Activated CD4-positive, alpha-beta T cell treated with anti-CD3 and anti-CD28 coated beads for 36 hours (primary cell): ENCODE results near the gene NTM. TPM values are rescaled to one million over a fixed set of nuclear protein-coding genes. Genes with fewer than 3 reads are reported as not detected.

ENCODE experiments used
- ATAC-seq: fragments of 200-7000 bp; cut with Tn5 transposase; one replicate; pipeline ENCODE4 v1.10.0; 2021; ENCODE audit warnings: mild to moderate bottlenecking, moderate library complexity
- CTCF ChIA-PET: fragments of 350-600 bp; sonication (Branson Sonifier 250); formaldehyde crosslinking; loops from one replicate; lab custom pipeline; 2021; ENCODE audit warnings: antibody characterized with exemption; lab: Charles Lee
- POLR2A ChIA-PET: fragments of 350-600 bp; sonication (Branson Sonifier 250); formaldehyde crosslinking; loops from one replicate; lab custom pipeline; 2021; ENCODE audit warnings: antibody characterized with exemption, inconsistent platforms; lab: Charles Lee
- DNase-seq: peaks from one replicate; pipeline ENCODE4 v3.0.0-alpha.2; 2020
- H3K27ac Mint-ChIP-seq: one replicate; pipeline ENCODE4 v1.8.0; 2021; ENCODE audit warnings: mixed read lengths
- H3K27me3 Mint-ChIP-seq: one replicate; pipeline ENCODE4 v1.8.0; 2021; ENCODE audit warnings: mixed read lengths
- H3K36me3 Mint-ChIP-seq: one replicate; pipeline ENCODE4 v1.8.0; 2021; ENCODE audit warnings: low read depth, mixed read lengths
- H3K4me1 Mint-ChIP-seq: one replicate; pipeline ENCODE4 v1.8.0; 2021; ENCODE audit warnings: mixed read lengths
- H3K4me3 Mint-ChIP-seq: one replicate; pipeline ENCODE4 v1.8.0; 2021; ENCODE audit warnings: mild to moderate bottlenecking, moderate library complexity, mixed read lengths
- H3K9me3 Mint-ChIP-seq: one replicate; pipeline ENCODE4 v1.8.0; 2021; ENCODE audit warnings: low read depth, mixed read lengths
- intact Hi-C, 2 experiments: fragments of 100-400 bp; cut with DNase I in 1 of 2; cut with micrococcal nuclease in 1 of 2; formaldehyde crosslinking; loops; one replicate each; pipeline versions ENCODE4 v1.14.2 to v1.15.1; 2022 to 2024; cut with DNase I, micrococcal nuclease
- total RNA-seq, 2 experiments: library from RNA; stranded (reverse); gene quantifications; one replicate each; pipeline ENCODE4 v1.2.3, GENCODE V29; 2021

Gene NTM
- total RNA-seq, 2 experiments from 2014 or later = not detected

GRCh38 chr11:131824771-131825170 is 454.4 kb downstream of the NTM start:
- no peak overlapping the region for H3K27ac Mint-ChIP-seq
- CTCF ChIA-PET = no interaction called here

GRCh38 chr11:131827430-131827829 is 457.0 kb downstream of the NTM start:
- no peaks in the 10 kb centered on the region for H3K4me1 Mint-ChIP-seq

More at GRCh38 chr11:131824771-131825170, 454.4 kb downstream of the NTM start:
- H3K4me3 Mint-ChIP-seq = no peak overlapping the region
- POLR2A ChIA-PET = no interaction called here
- no peaks in the 10 kb centered on the region for H3K4me1 Mint-ChIP-seq
- intact Hi-C loops = no loop called here
- DNase-seq (no peak), ATAC-seq (no peak)
- H3K9me3 Mint-ChIP-seq = no peaks in the 10 kb centered on the region
- peaks cover 4% of the 10 kb centered on the region for H3K27me3 Mint-ChIP-seq
- no peaks in the 10 kb centered on the region for H3K36me3 Mint-ChIP-seq

GRCh38 chr11:131829725-131830124 is 459.3 kb downstream of the NTM start:
- H3K27ac Mint-ChIP-seq = no peak overlapping the region
- H3K27me3 Mint-ChIP-seq = no peaks in the 10 kb centered on the region
- H3K4me1 Mint-ChIP-seq = no peaks in the 10 kb centered on the region
- CTCF ChIA-PET = no interaction called here
- no peaks in the 10 kb centered on the region for H3K36me3 Mint-ChIP-seq
- H3K9me3 Mint-ChIP-seq = no peaks in the 10 kb centered on the region
- H3K4me3 Mint-ChIP-seq = no peak overlapping the region
- DNase-seq (no peak), ATAC-seq (no peak)
- POLR2A ChIA-PET = no interaction called here
- intact Hi-C loops = no loop called here

More at GRCh38 chr11:131827430-131827829, 457.0 kb downstream of the NTM start:
- CTCF ChIA-PET = no interaction called here
- no peaks in the 10 kb centered on the region for H3K9me3 Mint-ChIP-seq
- POLR2A ChIA-PET = no interaction called here
- DNase-seq = no peak
- no peaks in the 10 kb centered on the region for H3K36me3 Mint-ChIP-seq
- intact Hi-C loops = no loop called here
- no peak overlapping the region for H3K4me3 Mint-ChIP-seq
- no peak for ATAC-seq
- H3K27me3 Mint-ChIP-seq = peaks cover 2% of the 10 kb centered on the region
- H3K27ac Mint-ChIP-seq = no peak overlapping the region

GRCh38 chr11:131832079-131832478 is 461.7 kb downstream of the NTM start:
- H3K9me3 Mint-ChIP-seq = no peaks in the 10 kb centered on the region
- H3K4me3 Mint-ChIP-seq = no peak overlapping the region
- ATAC-seq (no peak), DNase-seq (no peak)
- H3K4me1 Mint-ChIP-seq = no peaks in the 10 kb centered on the region
- no peaks in the 10 kb centered on the region for H3K27me3 Mint-ChIP-seq
- intact Hi-C loops = no loop called here
- POLR2A ChIA-PET = no interaction called here
- H3K27ac Mint-ChIP-seq = no peak overlapping the region
- H3K36me3 Mint-ChIP-seq = no peaks in the 10 kb centered on the region
- CTCF ChIA-PET = interaction anchor here (0.7 kb wide), 1 partner anchor 123 kb away, joined by 4 read pairs; no protein-coding TSS in a partner anchor

- Mint-ChIP-seq H3K9me3 (no peaks in the 10 kb centered on the region), H3K4me1 (no peaks in the 10 kb centered on the region), H3K27me3 (no peaks in the 10 kb centered on the region), H3K27ac (no peak overlapping the region), H3K4me3 (no peak overlapping the region), H3K36me3 (no peaks in the 10 kb centered on the region)
- intact Hi-C loops = no loop called here
- ATAC-seq (no peak), DNase-seq (no peak)
- ChIA-PET POLR2A (no interaction called here), CTCF (interaction anchor here (1.3 kb wide), 1 partner anchor 27 kb away, joined by 3 read pairs; no protein-coding TSS in a partner anchor)
Observed at GRCh38 chr11:131833366-131833765, 463.0 kb downstream of the NTM start.

- ATAC-seq = no peak
- ChIA-PET CTCF (no interaction called here), POLR2A (no interaction called here)
- H3K27ac Mint-ChIP-seq = no peak overlapping the region
- no peaks in the 10 kb centered on the region for H3K36me3 Mint-ChIP-seq
- no peak for DNase-seq
- no peak overlapping the region for H3K4me3 Mint-ChIP-seq
- H3K27me3 Mint-ChIP-seq = peaks cover 2% of the 10 kb centered on the region
- H3K9me3 Mint-ChIP-seq = no peaks in the 10 kb centered on the region
- intact Hi-C loops = no loop called here
- no peaks in the 10 kb centered on the region for H3K4me1 Mint-ChIP-seq
Observed at GRCh38 chr11:131837562-131837961, 467.1 kb downstream of the NTM start.

GRCh38 chr11:131838016-131838415 is 467.6 kb downstream of the NTM start:
- ChIA-PET POLR2A (no interaction called here), CTCF (no interaction called here)
- no peaks in the 10 kb centered on the region for H3K4me1 Mint-ChIP-seq
- no peak overlapping the region for H3K27ac Mint-ChIP-seq
- H3K4me3 Mint-ChIP-seq = no peak overlapping the region
- intact Hi-C loops = no loop called here
- ATAC-seq (no peak), DNase-seq (no peak)
- H3K27me3 Mint-ChIP-seq = peaks cover 2% of the 10 kb centered on the region
- no peaks in the 10 kb centered on the region for H3K9me3 Mint-ChIP-seq
- no peaks in the 10 kb centered on the region for H3K36me3 Mint-ChIP-seq

- H3K9me3 Mint-ChIP-seq = no peaks in the 10 kb centered on the region
- no peak overlapping the region for H3K27ac Mint-ChIP-seq
- CTCF ChIA-PET = no interaction called here
- H3K27me3 Mint-ChIP-seq = peaks cover 2% of the 10 kb centered on the region
- no peaks in the 10 kb centered on the region for H3K4me1 Mint-ChIP-seq
- POLR2A ChIA-PET = no interaction called here
- DNase-seq (no peak), ATAC-seq (no peak)
- no peak overlapping the region for H3K4me3 Mint-ChIP-seq
- intact Hi-C loops = no loop called here
- H3K36me3 Mint-ChIP-seq = no peaks in the 10 kb centered on the region
Observed at GRCh38 chr11:131839326-131839725, 468.9 kb downstream of the NTM start.

GRCh38 chr11:131840545-131840944 is 470.1 kb downstream of the NTM start:
- no peaks in the 10 kb centered on the region for H3K4me1 Mint-ChIP-seq
- no peak for ATAC-seq
- CTCF ChIA-PET = no interaction called here
- H3K27ac Mint-ChIP-seq = no peak overlapping the region
- POLR2A ChIA-PET = no interaction called here
- no peak for DNase-seq
- H3K4me3 Mint-ChIP-seq = no peak overlapping the region
- intact Hi-C loops = no loop called here
- H3K9me3 Mint-ChIP-seq = no peaks in the 10 kb centered on the region
- H3K36me3 Mint-ChIP-seq = no peaks in the 10 kb centered on the region
- H3K27me3 Mint-ChIP-seq = peaks cover 2% of the 10 kb centered on the region

GRCh38 chr11:131841028-131841427 is 470.6 kb downstream of the NTM start:
- Mint-ChIP-seq H3K36me3 (no peaks in the 10 kb centered on the region), H3K4me1 (no peaks in the 10 kb centered on the region), H3K9me3 (no peaks in the 10 kb centered on the region), H3K27me3 (peaks cover 2% of the 10 kb centered on the region), H3K27ac (no peak overlapping the region), H3K4me3 (no peak overlapping the region)
- intact Hi-C loops = no loop called here
- ChIA-PET CTCF (no interaction called here), POLR2A (no interaction called here)
- no peak for DNase-seq
- no peak for ATAC-seq

GRCh38 chr11:131841925-131842635 is 471.7 kb downstream of the NTM start:
- no peak for DNase-seq
- ChIA-PET CTCF (no interaction called here), POLR2A (no interaction called here)
- Mint-ChIP-seq H3K27me3 (peaks cover 5% of the 10 kb centered on the region), H3K36me3 (no peaks in the 10 kb centered on the region), H3K27ac (no peak overlapping the region), H3K4me3 (no peak overlapping the region), H3K4me1 (no peaks in the 10 kb centered on the region), H3K9me3 (no peaks in the 10 kb centered on the region)
- ATAC-seq = no peak
- intact Hi-C loops = no loop called here

- DNase-seq = no peak
- Mint-ChIP-seq H3K36me3 (no peaks in the 10 kb centered on the region), H3K4me1 (no peaks in the 10 kb centered on the region), H3K4me3 (no peak overlapping the region), H3K27me3 (peaks cover 5% of the 10 kb centered on the region), H3K27ac (no peak overlapping the region), H3K9me3 (no peaks in the 10 kb centered on the region)
- ChIA-PET POLR2A (no interaction called here), CTCF (no interaction called here)
- ATAC-seq = no peak
- intact Hi-C loops = no loop called here
Observed at GRCh38 chr11:131845255-131845654, 474.8 kb downstream of the NTM start.
